ENCODE measurements around the gene C4orf50. TPM values are rescaled to one million over a fixed set of nuclear protein-coding genes. Genes with fewer than 3 reads are reported as not detected.

Gene C4orf50
- total and polyA plus RNA-seq, 2 of the 13 experiments (the other 11 are each of a cell fraction or from before 2014, with no cell fraction given), result not detected

DNA sequence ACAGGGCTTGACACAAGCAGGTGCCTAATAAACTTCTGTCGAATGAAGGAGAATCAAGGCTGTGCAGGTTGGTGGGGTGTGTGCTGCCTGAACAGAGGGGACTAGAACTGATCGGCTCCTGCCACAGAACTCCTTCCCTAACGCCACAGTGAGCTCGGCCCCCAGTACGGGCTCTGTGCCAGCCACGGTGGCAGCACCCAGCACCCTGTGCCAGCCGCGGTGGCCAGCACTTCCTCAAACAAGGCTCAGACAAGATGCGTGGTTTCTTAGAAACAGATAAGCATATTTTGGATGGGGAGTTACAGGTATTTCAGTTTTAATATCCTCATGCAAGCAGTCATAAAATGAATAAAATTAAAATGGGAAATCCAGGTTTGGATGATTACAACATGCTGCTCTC lies 26.0 kb upstream of the C4orf50 start:
- H3K9ac ChIP-seq (ENCODE audit: insufficient read depth, low read depth, low read length), result no peak overlapping the region
- TF ChIP-seq ZNF224 (CRISPR knock-in tag; IDR thresholded peaks at IDR 0.05) (no peak), ZNF225 (CRISPR knock-in tag; IDR thresholded peaks at IDR 0.05) (no peak), SOX5 (CRISPR knock-in tag; IDR thresholded peaks at IDR 0.05; ENCODE audit: borderline replicate concordance) (no peak), LCORL (IDR thresholded peaks at IDR 0.05) (no peak), LCORL (CRISPR knock-in tag; IDR thresholded peaks at IDR 0.05) (no peak)
- TF ChIP-seq, protein P1, sequence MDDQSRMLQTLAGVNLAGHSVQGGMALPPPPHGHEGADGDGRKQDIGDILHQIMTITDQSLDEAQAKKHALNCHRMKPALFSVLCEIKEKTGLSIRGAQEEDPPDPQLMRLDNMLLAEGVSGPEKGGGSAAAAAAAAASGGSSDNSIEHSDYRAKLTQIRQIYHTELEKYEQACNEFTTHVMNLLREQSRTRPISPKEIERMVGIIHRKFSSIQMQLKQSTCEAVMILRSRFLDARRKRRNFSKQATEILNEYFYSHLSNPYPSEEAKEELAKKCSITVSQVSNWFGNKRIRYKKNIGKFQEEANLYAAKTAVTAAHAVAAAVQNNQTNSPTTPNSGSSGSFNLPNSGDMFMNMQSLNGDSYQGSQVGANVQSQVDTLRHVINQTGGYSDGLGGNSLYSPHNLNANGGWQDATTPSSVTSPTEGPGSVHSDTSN (CRISPR knock-in tag; IDR thresholded peaks at IDR 0.05; ENCODE audit: borderline replicate concordance), result no peak
- FAIRE-seq (no peak), ATAC-seq (no peak), DNase-seq (ENCODE audit: low spot score) (no peak)
- ChIA-PET POLR2A (no interaction called here), CTCF (ENCODE audit: low intra/inter-chr PET ratio, low total read pairs) (no interaction called here)
- H3K27ac ChIP-seq (ENCODE audit: extremely low read length, insufficient read depth, low read length), result no peak overlapping the region
- in situ Hi-C loops (cut with HindIII; ENCODE audit: extremely low pct_ligation_motif_present, low pct_unique_long_range_greater_than_20kb), result no loop called here
- intact Hi-C loops (cut with micrococcal nuclease; ENCODE audit: unreplicated experiment), result no loop called here
- no peaks in the 10 kb centered on the region for H4K20me1 ChIP-seq (ENCODE audit: insufficient read depth, low read length)
- WGBS (ENCODE audit: low lambda C conversion rate), result 0% methylated on average over 8 of the region's 9 CpGs
- H2AFZ ChIP-seq (ENCODE audit: low read length), result no peak overlapping the region
- BruUV-seq (replicated peaks), result no TSS peak
- no peaks in the 10 kb centered on the region for H3K36me3 ChIP-seq (replicated peaks in 1 of 2; ENCODE audit: control insufficient read depth in 1 of 2, insufficient read depth in 2 of 2, low read length in 2 of 2)
- H3K9me3 ChIP-seq (ENCODE audit: low read length), result no peaks in the 10 kb centered on the region
- H3K4me3 ChIP-seq (replicated peaks in 1 of 3; ENCODE audit: insufficient read depth in 1 of 3, low read depth in 2 of 3, low read length in 3 of 3), result no peak overlapping the region
- H3K4me2 ChIP-seq (ENCODE audit: low read depth, low read length), result no peak overlapping the region
- peaks cover 9 to 56% of the 10 kb centered on the region in 2 experiments; a peak in 3 of 5 replicates for H3K27me3 ChIP-seq (ENCODE audit: control insufficient read depth in 1 of 2, insufficient read depth in 2 of 2, low read length in 2 of 2)
- no peaks in the 10 kb centered on the region for H3K79me2 ChIP-seq (ENCODE audit: insufficient read depth, low read length)
- no peaks in the 10 kb centered on the region for H3K4me1 ChIP-seq (ENCODE audit: insufficient read depth, low read length)

DNA sequence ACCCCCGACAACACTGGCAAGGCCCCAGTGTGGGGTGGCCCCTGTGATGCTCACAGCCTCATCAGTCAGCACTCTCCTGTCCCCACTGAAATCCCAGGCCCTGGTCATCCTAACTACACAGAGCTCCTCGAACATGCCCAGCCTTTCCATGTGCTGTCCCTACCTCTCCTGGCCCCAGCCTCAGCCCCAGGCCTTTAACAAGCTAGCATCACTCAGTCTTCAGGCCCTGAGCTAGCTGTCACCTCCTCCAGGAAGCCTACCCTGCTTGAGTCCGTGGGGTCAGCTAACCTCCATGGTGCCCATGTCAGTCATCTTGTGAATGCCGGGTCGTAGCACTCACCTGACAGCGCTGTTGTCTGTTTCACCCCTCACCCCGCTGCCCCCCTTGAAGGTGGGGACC lies 25.6 kb upstream of the C4orf50 start:
- ChIA-PET POLR2A (no interaction called here), CTCF (ENCODE audit: low intra/inter-chr PET ratio, low total read pairs) (no interaction called here)
- H3K4me2 ChIP-seq (ENCODE audit: low read depth, low read length), result no peak overlapping the region
- intact Hi-C loops (cut with micrococcal nuclease; ENCODE audit: unreplicated experiment) (no loop called here), in situ Hi-C loops (cut with HindIII; ENCODE audit: extremely low pct_ligation_motif_present, low pct_unique_long_range_greater_than_20kb) (no loop called here)
- no peak overlapping the region for H3K9ac ChIP-seq (ENCODE audit: insufficient read depth, low read depth, low read length)
- no peak for FAIRE-seq
- H3K36me3 ChIP-seq (replicated peaks in 1 of 2; ENCODE audit: control insufficient read depth in 1 of 2, insufficient read depth in 2 of 2, low read length in 2 of 2), result no peaks in the 10 kb centered on the region
- 0% methylated on average over 2 of the region's 7 CpGs for WGBS (ENCODE audit: low lambda C conversion rate)
- H3K27ac ChIP-seq (ENCODE audit: extremely low read length, insufficient read depth, low read length), result no peak overlapping the region
- no peak for ATAC-seq
- no peaks in the 10 kb centered on the region for H4K20me1 ChIP-seq (ENCODE audit: insufficient read depth, low read length)
- H3K27me3 ChIP-seq (ENCODE audit: control insufficient read depth in 1 of 2, insufficient read depth in 2 of 2, low read length in 2 of 2), result peaks cover 8 to 61% of the 10 kb centered on the region in 2 experiments; a peak in 4 of 5 replicates
- H3K9me3 ChIP-seq (ENCODE audit: low read length), result no peaks in the 10 kb centered on the region
- no peak for DNase-seq (ENCODE audit: low spot score)
- no peak overlapping the region for H3K4me3 ChIP-seq (replicated peaks in 1 of 3; ENCODE audit: insufficient read depth in 1 of 3, low read depth in 2 of 3, low read length in 3 of 3)
- no TSS peak for BruUV-seq (replicated peaks)
- no peak overlapping the region for H2AFZ ChIP-seq (ENCODE audit: low read length)
- H3K79me2 ChIP-seq (ENCODE audit: insufficient read depth, low read length), result no peaks in the 10 kb centered on the region
- no peaks in the 10 kb centered on the region for H3K4me1 ChIP-seq (ENCODE audit: insufficient read depth, low read length)
- TF ChIP-seq KAT8 (CRISPR knock-in tag; IDR thresholded peaks at IDR 0.05), result no peak
- TF ChIP-seq NFYB (CRISPR knock-in tag; IDR thresholded peaks at IDR 0.05), result no peak
- TF ChIP-seq ZNF17 (CRISPR knock-in tag; IDR thresholded peaks at IDR 0.05), result no peak
- no peak for TF ChIP-seq NONO (IDR thresholded peaks at IDR 0.05)
- no peak for TF ChIP-seq NONO (CRISPR knock-in tag; conservative IDR thresholded peaks at IDR 0.05)
- no peak for TF ChIP-seq NFKB2 (CRISPR knock-in tag; IDR thresholded peaks at IDR 0.05; ENCODE audit: borderline replicate concordance)
- TF ChIP-seq ZNF343 (CRISPR knock-in tag; IDR thresholded peaks at IDR 0.05), result no peak
- no peak for TF ChIP-seq FUBP1 (CRISPR knock-in tag; IDR thresholded peaks at IDR 0.05; ENCODE audit: borderline replicate concordance)
- TF ChIP-seq ZNF10 (CRISPR knock-in tag; IDR thresholded peaks at IDR 0.05; ENCODE audit: borderline replicate concordance, low read depth), result no peak

Measured in HepG2 (cell line).